VCaP (cell line): Measurements from ENCODE around the gene PRDM16.

Experiments
- H3K27ac ChIP-seq: fragments of 450-650 bp; 2 replicates; pipeline ENCODE4 v1.5.1; 2017
- CTCF ChIP-seq: fragments of 450-650 bp; conservative IDR thresholded peaks from 2 replicates; pipeline ENCODE4 v1.5.1; 2017; ENCODE audit warnings: mild to moderate bottlenecking, moderate library complexity

Gene PRDM16

DNA sequence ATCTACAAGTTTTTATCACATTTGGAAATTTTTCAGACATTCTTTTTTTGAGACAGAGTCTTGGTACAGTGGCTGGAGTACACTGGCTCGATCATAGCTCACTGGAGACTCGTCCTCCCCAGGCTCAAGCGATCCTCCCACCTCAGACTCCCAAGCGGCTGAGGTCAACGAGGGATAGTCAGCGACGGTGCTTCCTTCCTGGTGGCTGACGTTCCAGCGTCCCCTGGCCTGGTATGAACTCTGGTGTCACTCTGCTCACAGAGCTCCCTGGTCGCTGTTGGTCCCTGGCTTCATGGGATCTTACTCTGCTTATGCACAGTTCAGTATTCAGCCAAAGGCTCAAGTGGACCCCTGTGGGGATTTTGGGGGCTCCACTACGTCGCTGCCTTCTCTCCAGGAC, 382.0 kb downstream of the PRDM16 start:
- no peak for TF ChIP-seq CTCF
- no peak overlapping the region for H3K27ac ChIP-seq

GRCh38 chr1:3451994-3452865, 383.2 kb downstream of the PRDM16 start:
- TF ChIP-seq CTCF: no peak
- H3K27ac ChIP-seq: peak overlapping the region; percentile 94; the same call in 1 of the 2 replicates

- H3K27ac ChIP-seq: peak overlapping the region; percentile 94; the same call in 1 of the 2 replicates
- TF ChIP-seq CTCF: no peak
Observed at GRCh38 chr1:3452866-3453175, 383.8 kb downstream of the PRDM16 start.

GRCh38 chr1:3453203-3453761, 384.3 kb downstream of the PRDM16 start:
- TF ChIP-seq CTCF: peak; percentile 97

DNA sequence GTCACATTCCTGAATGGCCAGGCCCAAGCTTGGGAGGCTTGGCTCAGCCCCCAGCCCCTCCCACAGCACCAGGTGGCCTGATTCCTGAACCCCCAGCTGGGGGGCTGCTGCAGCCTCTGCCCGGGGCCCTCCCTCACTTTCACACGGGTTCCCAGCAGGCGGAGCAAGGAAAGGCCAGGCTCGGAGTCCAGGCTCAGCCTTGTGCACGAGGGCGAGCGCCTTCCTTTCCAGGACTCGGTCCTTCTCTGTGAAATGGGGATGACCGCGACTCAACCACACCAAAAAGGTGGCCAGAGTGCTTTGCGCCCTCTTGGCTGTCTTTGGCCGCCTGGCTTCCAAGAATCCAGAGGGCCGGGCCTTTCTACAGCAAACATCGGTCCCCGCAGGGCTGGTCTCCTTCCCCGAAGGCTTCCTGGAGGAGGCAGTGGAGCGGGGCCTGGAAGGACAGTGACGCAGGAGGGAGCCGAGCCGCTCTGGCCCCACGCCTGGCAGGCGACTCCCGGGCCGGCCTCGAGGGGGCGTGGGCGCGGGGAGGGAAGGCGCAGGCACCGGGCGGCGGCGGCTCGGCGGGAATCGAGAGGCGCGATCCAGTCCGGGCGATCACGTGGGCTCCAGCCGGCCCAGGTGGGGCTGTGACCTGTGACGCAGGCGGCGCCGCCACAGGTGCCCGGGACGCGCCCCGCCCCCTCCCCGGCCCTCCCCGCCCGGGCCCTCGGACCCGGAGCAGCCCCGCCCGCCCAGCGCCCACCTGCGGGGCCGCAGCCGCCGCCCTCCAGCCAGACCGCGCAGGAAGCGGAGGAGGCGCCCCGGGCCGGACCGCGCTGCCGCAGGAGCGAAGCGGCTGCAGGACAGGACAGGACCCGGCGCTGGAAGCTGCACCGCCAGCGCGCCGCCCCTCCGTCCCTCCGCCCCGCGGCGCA, 385.1 kb downstream of the PRDM16 start, which contains the start of gene ARHGEF16:
Gene ARHGEF16, plus strand, starts transcription at position 775 of the 920 bp plus-strand sequence. CDS start 8,420 bp downstream, outside the sequence.
- H3K27ac ChIP-seq: peak within 1 kb of the TSS; percentile 94
- TF ChIP-seq CTCF: peak; percentile 84

More at GRCh38 chr1:3453203-3453761, 384.3 kb downstream of the PRDM16 start:
- peak overlapping the region; percentile 94 for H3K27ac ChIP-seq

GRCh38 chr1:3454811-3455618, 386.0 kb downstream of the PRDM16 start:
- H3K27ac ChIP-seq: peak overlapping the region; percentile 94
- TF ChIP-seq CTCF: no peak
